ENCODE measurements around the gene PEX11G.

The PEX11G gene

GRCh38 chr19:7521551-7522071, 32.8 kb upstream of the PEX11G start:
- DNase-seq (ENCODE audit: low read depth in 2 of 2): no peak

GRCh38 chr19:7520131-7521051, 31.6 kb upstream of the PEX11G start:
- DNase-seq (ENCODE audit: low read depth in 2 of 2): no peak

GRCh38 chr19:7519361-7520130, 30.7 kb upstream of the PEX11G start:
- no peak for DNase-seq (ENCODE audit: low read depth in 2 of 2)

- no peak for DNase-seq (ENCODE audit: low read depth in 2 of 2)
These were observed 28.0 kb upstream of the PEX11G start for GRCh38 chr19:7516878-7517277.

GRCh38 chr19:7516333-7516732, 27.5 kb upstream of the PEX11G start:
- DNase-seq (ENCODE audit: low read depth in 2 of 2): no peak

- no peak for DNase-seq (ENCODE audit: low read depth in 2 of 2)
These were observed 26.9 kb upstream of the PEX11G start, which contains the start of gene ZNF358 for GRCh38 chr19:7515645-7516151. ZNF358 (plus strand) TSS chr19:7516103; CDS start chr19:7519243, 3,140 bp downstream.

- no peak for DNase-seq (ENCODE audit: low read depth in 2 of 2)
These were observed 26.3 kb upstream of the PEX11G start for GRCh38 chr19:7515110-7515644.

- no peak for DNase-seq (ENCODE audit: low read depth in 2 of 2)
These were observed 25.2 kb upstream of the PEX11G start for GRCh38 chr19:7513809-7514642.

GRCh38 chr19:7512400-7512851, 23.6 kb upstream of the PEX11G start:
- no peak for DNase-seq (ENCODE audit: low read depth in 2 of 2)

GRCh38 chr19:7509625-7510024, 20.8 kb upstream of the PEX11G start:
- DNase-seq (ENCODE audit: low read depth in 2 of 2): no peak

- DNase-seq (ENCODE audit: low read depth in 2 of 2): no peak
These were observed 19.0 kb upstream of the PEX11G start for GRCh38 chr19:7507884-7508283.

GRCh38 chr19:7506385-7507328, 17.8 kb upstream of the PEX11G start:
- no peak for DNase-seq (ENCODE audit: low read depth in 2 of 2)

GRCh38 chr19:7505682-7506384, 17.0 kb upstream of the PEX11G start:
- DNase-seq (ENCODE audit: low read depth in 2 of 2): no peak

- no peak for DNase-seq (ENCODE audit: low read depth in 2 of 2)
These were observed 16.4 kb upstream of the PEX11G start for GRCh38 chr19:7505288-7505681.

- no peak for DNase-seq (ENCODE audit: low read depth in 2 of 2)
These were observed 15.8 kb upstream of the PEX11G start for GRCh38 chr19:7504684-7505083.

GRCh38 chr19:7502552-7502951, 13.7 kb upstream of the PEX11G start:
- DNase-seq (ENCODE audit: low read depth in 2 of 2): no peak

GRCh38 chr19:7500811-7501450, 12.1 kb upstream of the PEX11G start:
- DNase-seq (ENCODE audit: low read depth in 2 of 2): no peak

GRCh38 chr19:7497292-7497691, 8.5 kb upstream of the PEX11G start:
- no peak for DNase-seq (ENCODE audit: low read depth in 2 of 2)
